A172 (cell line): ENCODE data around the gene DCST1. TPM values are rescaled to one million over a fixed set of nuclear protein-coding genes. Genes with fewer than 3 reads are reported as not detected.
A peak's percentile ranks its signal among the peaks of the same experiment; 100 is the strongest.

Experiments
- DNase-seq: peaks from one replicate; pipeline ENCODE4 v3.0.0-alpha.2; 2015; ENCODE audit warnings: low spot score
- total RNA-seq: library from RNA; depleted of rRNA; stranded (reverse); fragments of >200 nt; shearing (Covaris generic); gene quantifications from 2 replicates; pipeline ENCODE4 v1.2.3, GENCODE V29; 2014

DCST1 gene
- total RNA-seq, 1 experiment from 2014 or later, result not detected

DNA sequence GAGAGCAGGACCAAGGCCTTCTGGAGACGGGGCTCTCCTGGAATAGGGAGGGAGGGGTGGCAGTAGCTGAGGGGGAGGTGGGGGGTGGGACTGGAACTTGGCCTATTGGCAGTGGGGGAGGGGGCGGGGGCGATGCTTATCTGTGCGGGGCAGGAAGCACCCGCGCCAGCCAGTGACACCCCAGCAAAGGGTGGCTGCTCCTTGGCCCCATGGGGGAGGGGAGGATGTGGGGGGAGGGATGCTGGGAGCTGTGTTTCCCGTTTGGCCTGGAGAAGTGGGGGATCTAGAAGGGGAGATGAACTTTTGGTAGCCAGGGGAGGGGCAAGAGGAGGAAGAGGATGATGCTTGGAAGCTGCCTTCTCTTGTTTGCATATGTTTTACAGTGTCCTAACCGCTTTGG lies 20.0 kb upstream of the DCST1 start:
- DNase-seq, result no peak

DNA sequence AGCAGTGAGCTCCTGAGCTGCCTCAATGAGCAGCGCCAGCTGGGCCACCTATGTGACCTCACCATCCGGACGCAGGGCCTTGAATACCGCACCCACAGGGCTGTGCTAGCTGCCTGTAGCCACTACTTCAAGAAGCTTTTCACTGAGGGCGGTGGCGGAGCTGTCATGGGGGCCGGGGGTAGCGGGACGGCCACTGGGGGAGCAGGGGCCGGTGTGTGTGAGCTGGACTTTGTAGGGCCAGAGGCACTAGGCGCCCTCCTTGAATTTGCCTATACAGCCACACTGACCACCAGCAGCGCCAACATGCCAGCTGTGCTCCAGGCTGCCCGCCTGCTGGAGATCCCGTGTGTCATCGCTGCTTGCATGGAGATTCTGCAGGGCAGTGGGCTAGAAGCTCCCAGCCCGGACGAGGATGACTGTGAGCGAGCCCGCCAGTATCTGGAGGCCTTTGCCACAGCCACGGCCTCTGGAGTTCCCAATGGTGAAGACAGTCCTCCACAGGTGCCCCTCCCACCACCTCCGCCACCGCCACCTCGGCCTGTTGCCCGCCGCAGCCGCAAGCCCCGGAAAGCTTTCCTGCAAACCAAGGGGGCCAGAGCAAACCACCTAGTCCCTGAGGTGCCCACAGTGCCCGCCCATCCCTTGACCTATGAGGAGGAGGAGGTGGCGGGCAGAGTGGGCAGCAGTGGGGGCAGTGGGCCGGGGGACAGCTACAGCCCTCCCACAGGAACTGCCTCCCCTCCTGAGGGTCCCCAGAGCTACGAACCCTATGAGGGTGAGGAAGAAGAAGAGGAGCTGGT lies 18.7 kb upstream of the DCST1 start:
- no peak for DNase-seq

DNA sequence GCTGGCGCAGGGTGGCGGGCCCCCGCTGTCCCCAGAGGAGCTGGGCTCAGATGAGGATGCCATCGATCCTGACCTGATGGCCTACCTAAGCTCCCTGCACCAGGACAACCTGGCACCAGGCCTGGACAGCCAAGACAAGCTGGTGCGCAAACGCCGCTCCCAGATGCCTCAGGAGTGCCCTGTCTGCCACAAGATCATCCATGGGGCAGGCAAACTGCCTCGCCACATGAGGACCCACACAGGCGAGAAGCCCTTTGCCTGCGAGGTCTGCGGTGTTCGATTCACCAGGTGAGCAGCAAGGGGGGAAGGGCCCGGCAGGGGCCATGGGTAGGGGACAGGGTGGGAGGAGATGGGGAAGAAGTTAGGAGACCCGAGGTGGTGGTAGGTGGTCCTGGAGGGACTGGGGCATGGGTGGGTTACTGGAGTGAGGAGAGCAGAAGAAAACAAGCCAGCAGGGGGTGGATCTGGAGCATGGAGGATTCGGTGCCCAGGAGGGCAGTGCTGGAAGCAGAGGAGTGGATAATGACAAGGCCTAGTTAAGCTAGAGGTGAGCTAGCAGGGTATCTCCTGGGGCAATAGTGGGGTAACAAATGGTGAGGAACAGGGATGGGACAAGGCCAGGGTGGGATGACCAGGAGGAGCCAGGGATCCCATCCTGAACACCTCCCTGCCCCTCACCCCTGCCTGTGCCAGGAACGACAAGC lies 17.9 kb upstream of the DCST1 start:
- DNase-seq, result no peak

DNA sequence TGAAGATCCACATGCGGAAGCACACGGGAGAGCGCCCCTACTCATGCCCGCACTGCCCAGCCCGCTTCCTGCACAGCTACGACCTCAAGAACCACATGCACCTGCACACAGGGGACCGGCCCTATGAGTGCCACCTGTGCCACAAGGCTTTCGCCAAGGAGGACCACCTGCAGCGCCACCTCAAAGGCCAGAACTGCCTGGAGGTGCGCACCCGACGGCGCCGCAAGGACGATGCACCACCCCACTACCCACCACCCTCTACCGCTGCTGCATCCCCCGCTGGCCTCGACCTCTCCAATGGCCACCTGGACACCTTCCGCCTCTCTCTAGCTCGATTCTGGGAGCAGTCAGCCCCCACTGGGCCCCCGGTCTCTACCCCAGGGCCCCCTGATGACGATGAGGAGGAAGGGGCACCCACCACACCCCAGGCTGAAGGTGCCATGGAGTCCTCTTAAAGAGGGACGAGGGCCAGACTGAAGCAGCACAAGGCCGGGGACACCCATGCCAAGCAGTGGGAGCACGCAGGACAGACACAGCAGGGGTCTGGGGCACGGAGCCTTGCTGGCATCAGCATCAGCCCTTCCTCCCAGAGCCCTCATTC lies 17.3 kb upstream of the DCST1 start:
- no peak for DNase-seq

DNA sequence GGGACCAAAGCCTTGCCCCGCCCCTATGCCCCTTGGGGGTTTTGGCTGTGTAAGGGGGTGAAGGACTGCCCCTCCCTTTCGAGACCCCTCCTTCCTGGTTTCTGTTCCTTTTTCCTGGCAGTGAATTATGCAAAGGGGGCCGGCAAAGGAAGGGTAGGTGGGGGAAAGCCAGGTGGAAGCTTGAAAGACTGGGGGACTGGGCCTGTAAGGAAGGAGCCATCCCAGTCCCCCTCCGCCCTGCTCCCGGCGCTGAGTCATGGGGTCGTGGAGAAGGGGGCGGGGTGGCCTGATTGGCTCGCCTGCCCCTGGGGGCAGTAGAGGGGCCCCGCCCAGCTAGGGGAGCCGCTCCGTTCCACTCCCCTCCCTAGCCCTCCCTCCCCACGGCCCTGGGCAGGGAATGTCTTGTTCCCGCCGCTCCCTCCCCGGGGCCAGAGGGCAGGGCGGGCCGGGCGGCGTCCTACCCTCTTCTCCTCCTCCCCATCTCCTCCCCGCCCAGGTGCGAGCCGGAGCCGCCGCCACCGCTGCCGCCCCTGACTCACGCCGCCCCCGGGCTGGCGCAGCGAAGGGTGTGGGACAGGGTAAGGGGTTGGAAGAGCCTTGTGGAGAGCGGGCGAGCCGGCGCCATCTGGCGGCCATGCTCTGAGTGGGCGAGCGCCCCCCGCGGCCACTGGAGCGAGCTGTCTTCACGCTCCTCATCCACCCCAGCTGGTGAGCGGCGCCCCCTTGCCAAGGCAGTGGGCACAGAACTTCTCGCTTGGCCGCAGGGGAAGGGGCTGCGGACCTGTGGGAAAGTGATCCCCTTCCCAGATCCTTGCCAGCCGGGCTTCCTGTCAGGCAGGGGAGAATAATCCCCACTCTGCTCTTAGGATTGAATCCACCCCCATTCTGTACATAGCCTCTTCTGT lies 16.3 kb upstream of the DCST1 start:
- peak; percentile 92 for DNase-seq

DNA sequence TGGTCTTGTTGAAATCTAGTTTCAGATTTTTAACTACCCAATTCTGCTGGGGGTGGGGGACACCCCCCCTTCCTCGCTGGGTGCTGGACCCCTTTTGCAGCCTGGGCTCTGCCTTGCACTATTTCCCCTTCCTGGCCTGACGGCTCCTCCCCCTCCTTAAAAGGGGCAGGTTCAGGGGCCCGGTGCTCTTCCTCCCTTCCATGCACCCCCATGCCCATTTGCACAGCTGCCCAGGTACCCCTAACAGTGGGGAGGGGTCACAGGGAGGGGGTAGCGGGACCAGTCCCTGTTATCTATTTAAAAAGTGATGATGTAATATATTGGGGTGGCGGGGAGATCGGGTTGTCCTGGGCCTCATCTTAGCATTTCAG lies 15.7 kb upstream of the DCST1 start:
- DNase-seq, result no peak

DNA sequence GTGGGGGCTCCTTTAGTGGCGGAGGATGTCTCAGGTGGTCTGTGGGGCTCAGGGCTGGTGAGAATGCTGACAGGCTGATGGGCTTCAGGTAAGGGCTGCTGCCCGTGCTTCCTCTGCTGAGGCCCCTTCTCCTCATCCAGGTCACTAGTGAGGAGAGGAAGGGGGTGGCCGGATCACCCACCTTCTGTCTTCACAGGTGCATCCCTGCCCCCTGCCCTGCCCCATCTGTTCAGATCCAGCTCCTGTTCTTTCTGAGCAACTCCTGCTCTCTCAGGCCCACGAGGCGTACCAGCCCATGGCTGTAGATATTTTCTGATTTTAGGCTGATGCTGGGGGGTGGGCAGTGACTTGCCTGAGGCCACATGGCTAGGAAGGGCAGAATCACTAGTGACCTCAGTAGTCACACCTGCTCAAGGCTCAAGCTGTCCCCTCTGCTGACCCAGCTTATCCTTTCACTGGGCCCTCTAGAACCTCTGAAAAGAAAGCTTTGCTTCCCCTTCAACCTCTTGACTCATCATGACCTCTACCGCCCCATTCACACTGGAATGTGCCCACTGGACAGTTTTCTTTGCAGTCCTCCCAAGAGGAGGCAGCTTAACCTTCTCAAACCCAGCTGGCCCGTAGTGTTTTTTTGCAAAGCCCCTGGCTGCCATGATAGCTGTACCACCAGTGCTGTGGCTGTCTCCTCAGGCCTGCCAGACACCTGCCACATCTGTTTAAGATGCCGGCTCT lies 14.8 kb upstream of the DCST1 start:
- DNase-seq, result no peak

DNA sequence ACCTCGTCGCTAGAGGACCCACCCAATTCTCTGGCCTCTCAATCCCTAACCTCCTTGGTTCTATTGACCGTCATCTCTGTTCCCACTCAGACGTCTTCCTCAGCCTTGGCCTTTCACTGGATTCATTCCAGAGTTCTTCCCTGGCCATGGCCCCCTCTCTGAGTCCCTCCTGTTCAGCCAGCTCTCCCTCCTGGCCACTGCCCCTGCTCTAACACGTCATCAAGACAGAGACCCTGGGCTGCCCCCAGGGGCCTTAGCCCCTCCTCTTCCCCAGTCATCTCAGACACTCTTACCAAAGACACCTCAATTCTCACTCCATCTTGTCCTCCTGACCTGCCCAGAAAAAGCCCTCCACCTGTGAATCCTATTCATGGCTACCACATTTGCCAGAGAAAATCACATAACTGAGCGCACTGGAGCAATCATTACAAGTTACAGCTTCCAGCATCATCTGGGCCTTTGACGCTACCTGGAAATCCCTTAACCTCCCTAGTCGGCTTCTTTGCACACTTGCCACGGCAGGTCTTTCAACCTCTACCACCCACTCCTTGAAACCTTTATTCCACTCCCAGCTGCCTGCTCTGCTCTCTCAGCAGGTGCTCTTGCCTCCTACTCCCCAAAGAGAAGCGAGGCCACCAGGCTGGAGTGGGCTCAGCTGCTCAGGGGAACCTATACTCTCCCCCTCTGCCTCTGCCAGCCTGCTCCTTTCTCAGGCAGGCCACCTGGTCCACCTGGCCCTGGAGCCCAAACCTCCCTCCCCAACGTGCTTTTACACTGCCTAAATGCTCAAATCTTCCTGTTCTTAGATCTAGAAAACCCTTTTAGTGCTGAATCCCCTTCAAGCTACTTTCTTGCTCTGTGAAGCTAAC lies 14.0 kb upstream of the DCST1 start:
- DNase-seq, result no peak

DNA sequence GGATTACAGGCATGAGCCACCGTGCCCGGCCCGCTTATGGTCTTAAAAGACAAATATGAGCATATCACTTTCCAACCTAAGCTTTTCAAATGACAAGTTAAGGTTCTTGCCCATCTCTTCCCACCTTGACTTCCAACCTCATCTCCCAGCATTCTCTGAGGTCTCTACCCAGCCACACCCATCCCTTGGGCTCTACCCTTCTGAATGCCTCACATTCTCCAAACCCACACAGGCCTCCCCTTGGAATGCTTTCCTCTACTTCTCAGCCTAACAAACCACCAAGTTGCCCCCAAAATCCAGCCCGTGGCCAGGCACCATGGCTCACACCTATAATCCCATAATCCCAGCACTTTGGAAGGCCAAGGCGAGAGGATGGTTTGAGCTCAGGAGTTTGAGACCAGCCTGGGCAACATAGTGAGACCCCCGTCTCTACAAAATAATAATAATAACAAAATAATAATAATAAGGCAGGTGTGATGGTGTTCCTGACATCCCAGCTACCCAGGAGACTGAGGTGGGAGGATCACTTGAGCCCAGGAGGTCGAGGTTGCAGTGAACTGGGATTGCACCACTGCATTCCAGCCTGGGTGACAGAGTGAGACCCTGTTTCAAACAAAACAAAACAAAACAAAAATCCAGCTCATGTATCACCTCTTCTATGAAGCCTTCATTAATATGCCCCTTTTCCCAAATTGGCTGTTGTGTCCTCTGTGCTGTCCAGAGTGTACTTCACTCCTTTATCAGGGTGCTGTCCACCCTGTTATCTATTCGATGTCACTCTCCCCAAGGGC lies 11.3 kb upstream of the DCST1 start:
- peak; percentile 52 for DNase-seq

DNA sequence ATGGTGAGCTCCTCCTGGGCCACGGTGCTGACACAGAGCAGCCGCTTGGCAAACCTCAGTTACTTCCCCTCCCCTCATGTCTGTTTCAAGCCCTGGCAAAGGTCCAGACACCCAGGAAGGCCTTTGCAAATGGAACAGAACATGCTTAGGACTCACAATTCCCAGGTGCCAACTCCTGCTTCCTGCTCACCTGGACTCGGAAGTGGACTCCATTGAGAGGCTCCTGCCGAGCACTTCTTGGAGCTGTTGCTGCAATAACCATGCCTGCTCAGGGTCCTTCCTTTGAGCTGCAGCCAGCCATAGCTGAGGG lies 10.7 kb upstream of the DCST1 start:
- no peak for DNase-seq

DNA sequence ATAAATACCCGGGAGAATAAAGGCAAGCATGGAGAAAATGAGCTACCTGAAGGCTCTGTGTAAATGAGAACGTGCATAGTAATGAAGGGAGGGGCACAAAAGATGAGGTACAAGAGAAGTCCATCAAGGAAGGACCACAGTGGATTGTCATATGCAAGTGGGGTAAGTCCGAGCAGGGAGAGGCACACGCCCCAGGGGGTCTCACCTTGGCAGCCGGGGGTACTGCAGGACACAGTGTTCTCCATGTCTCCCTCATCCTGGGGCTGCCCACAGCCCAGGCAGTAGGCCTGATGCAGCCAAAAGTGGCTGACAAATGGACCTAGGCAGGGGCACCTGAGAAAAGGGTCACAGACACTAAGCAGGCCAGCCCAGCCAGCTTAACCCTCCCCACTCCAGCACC lies 10.0 kb upstream of the DCST1 start:
- no peak for DNase-seq

DNA sequence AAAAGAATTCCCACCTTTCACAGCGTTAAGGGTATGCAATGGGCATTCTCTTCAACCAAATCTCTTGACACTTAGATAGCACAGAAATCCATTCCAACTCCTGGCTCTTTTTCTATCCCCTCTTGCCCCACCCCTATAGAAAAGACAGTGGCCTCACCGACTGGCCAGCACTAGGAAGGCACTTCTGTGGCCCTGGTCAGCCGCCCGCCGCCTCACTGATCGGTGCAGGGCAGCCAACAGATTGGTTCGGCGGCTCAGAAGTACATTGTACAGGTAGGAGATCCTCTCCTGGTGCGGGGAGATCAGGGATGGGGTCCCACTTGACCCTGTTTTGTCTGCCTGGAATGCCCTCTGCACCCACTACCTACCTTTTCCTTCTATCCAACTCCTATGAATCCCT lies 9.3 kb upstream of the DCST1 start:
- no peak for DNase-seq

DNA sequence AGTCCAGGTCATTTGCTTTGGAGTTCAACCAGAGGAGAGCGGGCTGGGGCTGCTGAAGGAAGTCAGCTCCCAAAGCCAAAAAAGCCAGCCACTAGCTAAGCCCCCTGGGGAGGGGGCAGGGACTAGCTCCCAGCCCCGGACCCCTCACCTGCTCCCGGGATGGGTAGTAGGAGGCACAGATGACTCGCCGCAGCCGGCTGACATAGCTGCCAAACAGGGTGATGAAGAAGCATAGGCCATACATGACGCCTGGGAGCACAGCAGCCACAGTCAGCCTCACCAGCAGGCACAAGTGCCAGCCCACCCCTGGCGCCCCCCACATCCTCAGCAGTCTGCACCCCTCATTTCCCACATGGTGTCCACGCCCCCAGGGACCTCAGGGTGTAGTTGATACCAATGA lies 7.5 kb upstream of the DCST1 start:
- DNase-seq, result no peak

DNA sequence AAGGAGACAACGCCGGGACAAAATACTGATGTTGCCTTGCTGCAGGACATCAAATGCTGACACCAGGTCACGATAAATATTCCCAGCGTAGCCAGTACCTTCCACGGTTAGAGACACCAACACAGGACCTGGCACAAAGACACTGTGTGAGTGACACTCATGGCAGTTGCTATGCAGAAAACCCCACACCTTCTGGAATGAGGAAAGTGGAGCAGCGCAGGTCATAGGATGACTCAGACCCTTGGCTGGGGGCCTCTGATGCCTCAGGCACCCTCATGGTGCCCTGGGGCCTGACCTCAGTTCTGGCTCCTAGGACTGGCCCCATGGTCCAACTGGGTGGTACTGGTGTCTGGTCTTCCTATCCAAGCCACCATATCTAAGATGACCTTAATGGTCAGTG lies 7.0 kb upstream of the DCST1 start:
- DNase-seq, result peak; percentile 56

DNA sequence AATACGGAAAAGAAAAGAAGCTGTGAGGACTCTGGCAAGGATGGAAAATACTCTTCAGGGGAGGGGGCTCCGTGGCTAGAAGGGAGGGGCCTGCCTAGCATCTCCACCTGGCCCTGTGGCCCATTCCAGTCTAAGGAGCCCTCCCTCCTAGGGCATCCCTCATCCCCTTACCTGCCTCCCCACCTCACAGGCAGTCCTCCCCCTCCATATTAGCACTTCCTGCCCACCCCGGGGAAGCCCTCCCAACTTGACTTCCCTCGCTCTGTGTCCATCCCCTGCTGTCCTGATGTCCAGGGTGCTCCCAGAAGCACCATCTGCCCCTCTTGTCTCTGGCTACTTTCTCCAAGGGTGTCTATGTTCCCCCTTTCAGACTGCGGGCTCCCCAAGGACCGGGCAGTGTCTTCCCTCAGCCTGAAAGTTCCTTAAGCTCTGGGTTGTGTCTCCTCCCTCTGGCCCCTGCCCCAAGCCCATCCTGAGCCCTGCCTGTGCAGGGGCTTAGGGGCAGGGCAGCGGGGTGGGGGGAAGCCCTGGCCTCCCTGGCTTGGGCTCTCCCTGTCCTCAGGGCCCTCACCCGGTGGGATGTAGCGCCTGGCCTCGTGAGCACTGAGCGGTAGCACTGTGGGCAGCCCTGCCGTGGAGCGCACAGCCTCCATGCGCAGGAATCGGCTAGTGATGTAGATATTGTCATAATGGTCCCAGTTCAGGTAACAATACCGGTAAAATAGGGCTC lies 3.9 kb upstream of the DCST1 start:
- DNase-seq, result no peak

DNA sequence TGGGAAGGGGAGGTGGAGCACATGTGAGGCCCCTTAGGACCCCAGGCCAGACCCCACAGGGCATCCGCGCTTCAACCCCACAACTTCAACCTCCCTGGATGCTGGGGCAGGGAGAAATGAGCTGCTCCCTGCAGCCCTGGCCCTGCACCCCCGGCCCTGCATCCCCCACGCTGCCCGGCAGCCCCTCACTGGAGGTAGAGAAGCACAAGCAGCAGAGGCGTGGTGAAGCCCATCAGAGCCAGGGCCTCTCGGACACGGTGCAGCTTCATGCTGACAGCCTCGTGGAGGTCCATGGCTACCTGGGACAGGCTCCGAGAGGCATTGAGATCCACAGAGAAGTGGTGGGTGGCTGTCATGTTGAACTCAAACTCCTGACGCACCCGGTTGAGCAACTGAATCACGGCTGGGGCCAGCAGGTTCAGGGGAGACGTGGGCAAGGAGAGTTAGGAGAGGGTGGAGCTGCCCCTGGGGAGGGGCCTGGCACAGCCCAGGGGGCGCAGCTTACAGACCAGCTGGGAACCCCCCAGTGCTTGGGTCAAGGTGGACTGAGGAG lies 3.3 kb upstream of the DCST1 start:
- no peak for DNase-seq

DNA sequence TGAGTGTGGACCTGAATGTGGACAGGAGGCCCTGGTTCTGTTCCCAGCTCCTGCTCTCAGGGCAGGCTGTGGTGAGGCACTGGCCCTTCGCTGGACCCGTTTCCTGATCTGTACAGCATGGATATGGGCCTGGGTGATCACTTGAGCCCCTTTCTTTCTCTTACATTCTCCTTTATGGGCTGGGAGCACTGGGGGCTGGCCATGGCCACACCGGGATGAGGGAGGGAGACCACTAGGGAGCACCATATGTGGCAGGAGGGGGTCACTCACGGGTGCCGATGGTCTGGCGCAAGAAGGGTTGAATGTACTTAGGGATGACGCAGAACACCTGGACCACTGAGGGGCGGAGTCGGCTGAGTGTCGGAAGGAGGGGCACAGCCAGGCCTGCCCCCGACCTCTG lies 2.7 kb upstream of the DCST1 start:
- no peak for DNase-seq

DNA sequence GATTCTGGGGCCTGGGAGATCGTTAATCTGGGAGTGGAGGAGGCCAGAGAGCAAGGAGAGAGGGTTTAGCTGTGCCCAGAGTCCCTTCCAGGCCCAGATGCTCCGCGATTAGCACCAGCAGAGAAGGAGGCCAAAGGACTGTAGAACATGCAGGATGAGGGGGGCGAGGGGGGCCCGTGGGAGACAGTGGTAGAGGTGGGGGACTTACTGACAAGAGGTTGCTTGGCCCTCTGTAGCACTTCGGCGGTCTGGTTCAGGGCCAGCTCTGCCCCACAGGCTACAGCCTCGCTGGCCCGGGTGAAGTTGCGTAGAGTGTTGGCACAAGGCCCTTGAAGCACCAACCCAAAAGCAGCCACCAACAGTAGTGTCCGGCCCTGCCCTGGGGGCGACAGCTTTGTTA lies 738 bp upstream of the DCST1 start:
- DNase-seq, result no peak
